ENCODE results near the gene LRRC45.

- TF ChIP-seq POLR2A (IDR thresholded peaks at IDR 0.05) (no peak), CTCF (IDR thresholded peaks at IDR 0.05) (no peak)
These were observed 57.1 kb downstream of the LRRC45 start for GRCh38 chr17:82080048-82080788.

Measured in adrenal gland (tissue), 5 donors.